Epithelial cell of proximal tubule (primary cell): ENCODE results near the gene ADCK2. TPM values are rescaled to one million over a fixed set of nuclear protein-coding genes. Genes with fewer than 3 reads are reported as not detected.

ENCODE experiments used
- DNase-seq: peaks from one replicate; pipeline ENCODE4 v3.0.0-alpha.2; 2011; ENCODE audit warnings: low read depth
- H3K4me3 ChIP-seq: 2 replicates; pipeline ENCODE4 v1.5.1; 2011; ENCODE audit warnings: low read depth, mild to moderate bottlenecking, low read length
- total RNA-seq: library from RNA; depleted of rRNA; stranded (reverse); fragments of >200 nt; gene quantifications from 2 replicates; pipeline ENCODE4 v1.2.3, GENCODE V29; 2015
- TF ChIP-seq, protein P1 (sequence below): conservative IDR thresholded peaks from 2 replicates; pipeline ENCODE4 v1.5.1; 2012; ENCODE audit warnings: low read depth, mild to moderate bottlenecking, low read length

The ADCK2 gene
- total RNA-seq, 1 donor from 2014 or later = 36.8 TPM

DNA sequence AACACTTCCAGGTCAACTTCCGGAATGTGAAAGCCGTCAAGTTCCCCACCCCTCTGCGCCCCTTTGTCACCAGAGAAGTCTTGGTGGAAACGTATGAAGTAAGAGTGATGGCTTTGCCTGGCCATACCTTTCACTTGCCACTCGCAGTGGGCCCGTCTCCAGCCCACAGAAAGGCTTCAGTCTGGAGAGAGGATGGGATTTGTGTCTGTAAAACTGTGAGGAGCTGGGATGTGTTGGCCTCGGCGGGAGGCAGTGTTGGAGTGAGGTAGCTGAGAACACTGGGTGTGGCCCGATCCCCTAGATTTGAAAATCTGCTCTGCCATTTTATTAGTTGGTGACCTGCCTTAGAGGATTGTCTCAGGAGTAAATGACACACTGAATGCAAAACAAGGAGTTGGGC, 6.4 kb downstream of the ADCK2 start:
- no peak overlapping the region for H3K4me3 ChIP-seq
- DNase-seq = no peak
- TF ChIP-seq, protein P1, sequence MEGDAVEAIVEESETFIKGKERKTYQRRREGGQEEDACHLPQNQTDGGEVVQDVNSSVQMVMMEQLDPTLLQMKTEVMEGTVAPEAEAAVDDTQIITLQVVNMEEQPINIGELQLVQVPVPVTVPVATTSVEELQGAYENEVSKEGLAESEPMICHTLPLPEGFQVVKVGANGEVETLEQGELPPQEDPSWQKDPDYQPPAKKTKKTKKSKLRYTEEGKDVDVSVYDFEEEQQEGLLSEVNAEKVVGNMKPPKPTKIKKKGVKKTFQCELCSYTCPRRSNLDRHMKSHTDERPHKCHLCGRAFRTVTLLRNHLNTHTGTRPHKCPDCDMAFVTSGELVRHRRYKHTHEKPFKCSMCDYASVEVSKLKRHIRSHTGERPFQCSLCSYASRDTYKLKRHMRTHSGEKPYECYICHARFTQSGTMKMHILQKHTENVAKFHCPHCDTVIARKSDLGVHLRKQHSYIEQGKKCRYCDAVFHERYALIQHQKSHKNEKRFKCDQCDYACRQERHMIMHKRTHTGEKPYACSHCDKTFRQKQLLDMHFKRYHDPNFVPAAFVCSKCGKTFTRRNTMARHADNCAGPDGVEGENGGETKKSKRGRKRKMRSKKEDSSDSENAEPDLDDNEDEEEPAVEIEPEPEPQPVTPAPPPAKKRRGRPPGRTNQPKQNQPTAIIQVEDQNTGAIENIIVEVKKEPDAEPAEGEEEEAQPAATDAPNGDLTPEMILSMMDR = no peak

DNA sequence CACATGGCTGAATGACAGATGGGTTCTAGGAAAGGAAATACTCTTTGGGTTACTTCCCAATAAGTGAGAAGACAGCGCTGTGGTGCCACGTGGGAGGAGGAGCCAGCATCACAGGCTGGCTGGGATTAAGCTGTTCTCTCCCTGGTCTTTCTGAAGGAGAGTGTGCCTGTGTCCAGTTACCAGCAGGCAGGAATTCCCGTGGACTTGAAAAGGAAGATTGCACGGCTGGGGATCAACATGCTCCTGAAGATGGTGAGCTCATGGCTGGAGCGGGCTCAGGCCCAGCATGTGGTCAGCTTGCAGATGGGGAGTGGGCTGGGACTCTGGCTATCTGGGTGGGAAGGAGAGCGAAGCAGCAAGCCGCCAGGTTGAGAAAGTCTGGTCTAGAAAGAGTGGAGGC, 8.1 kb downstream of the ADCK2 start:
- H3K4me3 ChIP-seq = no peak overlapping the region
- TF ChIP-seq, protein P1 = no peak
- no peak for DNase-seq

DNA sequence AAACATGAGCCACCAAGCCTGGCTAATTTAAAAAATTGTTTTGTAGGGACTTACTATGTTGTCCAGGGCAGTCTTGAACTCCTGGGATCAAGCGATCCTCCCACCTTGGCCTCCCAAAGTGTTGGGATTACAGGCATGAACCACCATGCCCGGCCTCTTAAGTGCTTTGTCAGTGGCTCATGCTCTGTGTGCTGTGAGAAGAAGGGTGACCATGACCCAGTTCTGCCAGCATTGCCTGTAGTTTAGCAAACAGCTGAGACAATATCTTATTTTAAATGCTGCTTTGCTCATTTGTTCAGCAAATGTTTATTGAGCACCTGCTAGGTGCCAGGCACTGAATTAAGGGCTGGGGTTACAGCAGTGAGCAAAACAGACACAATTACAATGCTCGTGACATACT, 9.0 kb downstream of the ADCK2 start:
- no peak overlapping the region for H3K4me3 ChIP-seq
- no peak for DNase-seq
- TF ChIP-seq, protein P1 = no peak

DNA sequence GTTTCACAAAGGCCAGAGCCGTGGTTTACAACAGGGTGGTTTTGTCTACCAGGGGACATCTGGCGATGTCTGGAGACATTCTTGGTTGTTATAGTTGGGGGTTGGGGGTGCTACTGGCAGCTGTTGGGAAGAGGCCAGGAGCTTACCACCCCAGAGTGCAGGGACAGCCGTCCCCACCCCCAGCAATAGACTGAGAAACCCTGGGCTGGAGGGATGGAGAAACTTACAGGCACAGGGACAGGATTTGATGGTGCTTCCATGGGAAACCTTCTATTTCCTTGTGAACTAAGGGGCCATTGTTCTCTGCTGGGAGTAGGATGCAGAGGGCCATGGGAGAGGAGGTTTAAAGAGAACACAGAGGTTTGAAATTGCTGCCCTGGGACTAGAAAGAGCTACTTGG, 10.9 kb downstream of the ADCK2 start:
- no peak for DNase-seq
- H3K4me3 ChIP-seq = no peak overlapping the region
- TF ChIP-seq, protein P1 = no peak

DNA sequence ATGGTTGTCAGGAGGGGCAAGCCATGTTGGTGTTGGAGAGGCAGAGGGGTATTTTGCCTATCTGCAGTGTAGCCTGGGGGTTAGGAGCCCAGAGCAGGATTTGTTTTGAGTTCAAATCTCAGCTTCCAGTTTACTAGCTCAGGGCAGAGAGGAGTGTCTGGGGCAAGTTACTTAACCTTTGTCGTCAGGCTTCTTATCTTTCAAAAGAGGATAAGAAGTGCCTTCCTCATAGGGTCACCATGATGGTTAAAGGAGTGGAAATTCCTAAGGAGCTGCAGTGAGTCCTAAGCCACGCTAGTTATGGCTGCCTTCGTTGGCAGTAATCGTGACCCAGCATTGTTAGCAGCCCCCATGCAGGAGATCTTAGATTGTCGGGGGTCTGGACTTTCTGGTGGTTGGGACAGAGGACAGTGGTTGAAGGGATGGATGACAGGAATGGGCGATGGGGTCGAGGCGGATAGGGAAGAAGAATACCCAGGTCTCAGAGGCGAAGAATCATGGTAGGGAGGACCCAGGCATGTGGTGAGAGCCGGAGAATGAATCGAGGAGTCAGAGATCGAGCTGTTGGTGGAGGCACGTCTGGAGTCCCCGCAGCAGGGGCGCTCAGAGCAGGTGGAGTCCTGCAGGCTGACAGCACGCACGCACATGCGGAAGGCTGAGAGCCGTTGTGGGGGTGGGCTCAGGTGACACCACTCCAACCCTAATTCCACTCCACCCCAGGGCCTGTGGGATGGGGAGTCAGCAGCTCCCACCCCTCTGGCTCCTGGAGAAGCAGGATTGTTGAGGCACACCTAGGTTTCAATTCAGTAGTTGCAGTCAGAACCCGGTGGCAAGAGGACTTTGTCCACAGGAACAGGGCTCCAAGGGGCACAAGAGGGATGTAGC, 11.6 kb downstream of the ADCK2 start:
- H3K4me3 ChIP-seq = no peak overlapping the region
- no peak for DNase-seq
- TF ChIP-seq, protein P1 = no peak

DNA sequence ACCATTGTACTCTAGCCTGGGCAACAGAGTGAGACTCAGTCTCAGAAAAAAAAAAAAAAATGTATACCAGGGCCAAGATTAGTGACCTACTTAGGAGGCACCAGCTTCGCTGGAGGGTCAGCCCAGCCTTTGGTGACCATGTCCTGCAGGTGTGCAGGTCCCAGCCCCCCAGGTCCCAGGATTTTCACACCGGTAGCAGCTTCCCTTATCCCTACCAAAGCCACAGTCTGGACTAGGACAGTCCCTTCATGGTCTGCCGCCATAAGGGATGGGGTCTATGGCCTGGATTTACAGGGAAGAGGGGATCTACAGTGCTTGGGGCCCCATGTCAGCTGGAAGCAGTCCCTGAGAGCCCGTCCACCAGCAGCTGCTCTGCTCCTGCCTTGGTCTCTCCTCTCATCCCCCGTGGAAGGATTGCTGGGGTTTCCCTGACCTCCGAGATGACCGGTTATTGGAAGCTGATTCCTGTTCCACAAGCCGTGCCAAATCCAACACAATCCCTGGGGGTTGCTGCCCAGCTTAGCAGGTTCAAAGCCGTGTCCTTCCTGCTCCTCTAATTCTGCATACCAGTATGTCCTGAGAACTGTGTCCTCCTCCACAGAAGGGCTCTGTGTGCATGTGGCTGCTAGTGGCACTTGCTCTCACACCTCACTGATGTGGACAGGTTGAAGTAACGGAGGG, 12.8 kb downstream of the ADCK2 start:
- DNase-seq = no peak
- H3K4me3 ChIP-seq = no peak overlapping the region
- TF ChIP-seq, protein P1 = no peak
